Measurements from ENCODE around the gene CDKL2.

DNA sequence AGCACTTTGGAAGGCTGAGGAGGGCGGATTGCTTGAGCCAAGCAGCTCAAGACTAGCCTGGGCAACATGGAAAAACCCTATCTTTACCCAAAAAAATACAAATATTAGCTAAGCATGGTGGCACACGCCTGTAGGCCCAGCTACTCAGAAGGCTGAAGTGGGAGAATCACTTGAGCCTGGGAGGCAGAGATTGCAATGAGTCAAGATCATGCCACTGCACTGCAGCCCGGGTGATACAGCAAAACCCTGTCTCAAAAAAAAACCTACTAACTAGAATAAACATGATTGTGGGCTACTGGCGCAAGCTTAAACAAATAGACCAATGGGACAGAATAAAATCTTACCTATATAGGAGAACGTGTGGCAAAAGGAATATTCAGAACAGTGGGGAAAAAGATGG is 7.3 kb downstream of the CDKL2 start:
- TF ChIP-seq, protein P1, sequence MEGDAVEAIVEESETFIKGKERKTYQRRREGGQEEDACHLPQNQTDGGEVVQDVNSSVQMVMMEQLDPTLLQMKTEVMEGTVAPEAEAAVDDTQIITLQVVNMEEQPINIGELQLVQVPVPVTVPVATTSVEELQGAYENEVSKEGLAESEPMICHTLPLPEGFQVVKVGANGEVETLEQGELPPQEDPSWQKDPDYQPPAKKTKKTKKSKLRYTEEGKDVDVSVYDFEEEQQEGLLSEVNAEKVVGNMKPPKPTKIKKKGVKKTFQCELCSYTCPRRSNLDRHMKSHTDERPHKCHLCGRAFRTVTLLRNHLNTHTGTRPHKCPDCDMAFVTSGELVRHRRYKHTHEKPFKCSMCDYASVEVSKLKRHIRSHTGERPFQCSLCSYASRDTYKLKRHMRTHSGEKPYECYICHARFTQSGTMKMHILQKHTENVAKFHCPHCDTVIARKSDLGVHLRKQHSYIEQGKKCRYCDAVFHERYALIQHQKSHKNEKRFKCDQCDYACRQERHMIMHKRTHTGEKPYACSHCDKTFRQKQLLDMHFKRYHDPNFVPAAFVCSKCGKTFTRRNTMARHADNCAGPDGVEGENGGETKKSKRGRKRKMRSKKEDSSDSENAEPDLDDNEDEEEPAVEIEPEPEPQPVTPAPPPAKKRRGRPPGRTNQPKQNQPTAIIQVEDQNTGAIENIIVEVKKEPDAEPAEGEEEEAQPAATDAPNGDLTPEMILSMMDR (IDR thresholded peaks at IDR 0.05; ENCODE audit: borderline replicate concordance, extremely low read depth, low read length, poor library complexity, severe bottlenecking): no peak
- TF ChIP-seq EZH2 (IDR thresholded peaks at IDR 0.05; ENCODE audit: borderline replicate concordance, low read depth, low read length, severe bottlenecking): no peak
